Measurements from ENCODE around the gene LYRM7. TPM values are rescaled to one million over a fixed set of nuclear protein-coding genes. Genes with fewer than 3 reads are reported as not detected.

The LYRM7 gene
- polyA plus RNA-seq, 1 experiment: 4.3 TPM

DNA sequence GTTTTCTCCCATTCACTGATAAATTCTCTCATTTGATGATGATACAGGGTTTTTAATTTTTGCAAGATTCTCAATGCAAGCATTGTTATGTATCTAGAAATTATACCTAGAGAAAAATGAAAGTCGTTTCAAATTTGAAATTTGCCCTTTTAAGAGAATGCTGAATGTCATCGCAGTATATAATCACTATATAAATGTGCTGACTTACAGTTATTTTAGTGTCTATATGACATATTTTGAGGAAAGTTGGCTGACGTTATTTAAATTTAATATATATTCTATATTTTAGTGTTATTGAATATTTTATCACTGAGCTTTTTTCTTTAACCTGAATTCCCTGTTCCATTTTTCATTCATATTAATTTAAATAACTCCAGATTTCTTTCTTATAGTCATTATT, 29.8 kb downstream of the LYRM7 start:
- POLR2A ChIA-PET: no interaction called here
- Histone ChIP-seq H3K9me3 (ENCODE audit: control insufficient read depth, insufficient read depth, low read length) (no peaks in the 10 kb centered on the region), H3K27ac (ENCODE audit: low read depth, low read length) (no peak overlapping the region), H3K27me3 (ENCODE audit: control insufficient read depth, insufficient read depth, low read length) (no peaks in the 10 kb centered on the region), H3K4me3 (ENCODE audit: low read depth, low read length) (no peak overlapping the region)
- TF ChIP-seq, protein P1, sequence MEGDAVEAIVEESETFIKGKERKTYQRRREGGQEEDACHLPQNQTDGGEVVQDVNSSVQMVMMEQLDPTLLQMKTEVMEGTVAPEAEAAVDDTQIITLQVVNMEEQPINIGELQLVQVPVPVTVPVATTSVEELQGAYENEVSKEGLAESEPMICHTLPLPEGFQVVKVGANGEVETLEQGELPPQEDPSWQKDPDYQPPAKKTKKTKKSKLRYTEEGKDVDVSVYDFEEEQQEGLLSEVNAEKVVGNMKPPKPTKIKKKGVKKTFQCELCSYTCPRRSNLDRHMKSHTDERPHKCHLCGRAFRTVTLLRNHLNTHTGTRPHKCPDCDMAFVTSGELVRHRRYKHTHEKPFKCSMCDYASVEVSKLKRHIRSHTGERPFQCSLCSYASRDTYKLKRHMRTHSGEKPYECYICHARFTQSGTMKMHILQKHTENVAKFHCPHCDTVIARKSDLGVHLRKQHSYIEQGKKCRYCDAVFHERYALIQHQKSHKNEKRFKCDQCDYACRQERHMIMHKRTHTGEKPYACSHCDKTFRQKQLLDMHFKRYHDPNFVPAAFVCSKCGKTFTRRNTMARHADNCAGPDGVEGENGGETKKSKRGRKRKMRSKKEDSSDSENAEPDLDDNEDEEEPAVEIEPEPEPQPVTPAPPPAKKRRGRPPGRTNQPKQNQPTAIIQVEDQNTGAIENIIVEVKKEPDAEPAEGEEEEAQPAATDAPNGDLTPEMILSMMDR (IDR thresholded peaks at IDR 0.05; ENCODE audit: low read depth, low read length): no peak
- CTCF ChIA-PET: no interaction called here
- no peak for DNase-seq (ENCODE audit: low read depth, low spot score)

DNA sequence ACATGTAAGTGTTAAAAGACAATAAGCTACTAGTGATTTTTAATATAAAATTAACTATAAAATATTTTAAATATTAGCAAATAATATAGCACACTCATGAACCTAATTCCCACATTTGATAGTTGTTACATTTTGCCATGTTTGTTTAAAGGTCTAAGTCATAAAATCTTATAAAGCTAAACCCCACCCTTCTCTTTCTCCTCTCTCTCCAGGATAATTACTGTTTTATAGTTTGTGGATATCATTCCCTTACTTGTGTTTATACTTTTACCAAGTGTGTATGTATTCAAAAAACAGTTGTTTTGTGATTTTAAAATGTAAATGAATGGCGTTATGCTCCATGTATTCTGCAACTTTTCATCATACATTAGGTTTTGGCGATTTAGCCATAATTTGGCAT, 34.2 kb downstream of the LYRM7 start:
- ChIA-PET POLR2A (no interaction called here), CTCF (no interaction called here)
- no peak overlapping the region for H3K4me3 ChIP-seq (ENCODE audit: low read depth, low read length)
- DNase-seq (ENCODE audit: low read depth, low spot score): no peak
- TF ChIP-seq, protein P1 (IDR thresholded peaks at IDR 0.05; ENCODE audit: low read depth, low read length): no peak
- no peaks in the 10 kb centered on the region for H3K9me3 ChIP-seq (ENCODE audit: control insufficient read depth, insufficient read depth, low read length)
- H3K27ac ChIP-seq (ENCODE audit: low read depth, low read length): no peak overlapping the region
- H3K27me3 ChIP-seq (ENCODE audit: control insufficient read depth, insufficient read depth, low read length): no peaks in the 10 kb centered on the region

DNA sequence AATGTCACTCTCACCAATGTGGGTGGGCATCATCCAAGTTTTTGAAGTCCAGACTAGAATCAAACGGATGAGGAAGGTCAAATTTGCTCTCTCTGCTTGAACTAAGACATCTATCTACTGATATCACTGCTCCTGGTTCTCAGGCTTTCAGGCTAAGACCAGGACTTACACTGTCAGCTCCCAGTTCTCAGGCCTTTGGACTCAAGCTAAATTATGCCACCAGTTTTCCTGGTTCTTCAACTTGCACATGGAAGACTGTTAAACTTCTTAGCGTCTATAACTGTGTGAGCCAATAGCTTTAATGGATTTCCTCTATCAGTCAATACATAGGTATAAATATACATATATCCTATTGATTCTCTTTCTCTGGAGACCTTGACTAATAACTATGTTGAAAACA, 35.3 kb downstream of the LYRM7 start:
- TF ChIP-seq, protein P1 (IDR thresholded peaks at IDR 0.05; ENCODE audit: low read depth, low read length): no peak
- Histone ChIP-seq H3K27ac (ENCODE audit: low read depth, low read length) (no peak overlapping the region), H3K27me3 (ENCODE audit: control insufficient read depth, insufficient read depth, low read length) (no peaks in the 10 kb centered on the region), H3K4me3 (ENCODE audit: low read depth, low read length) (no peak overlapping the region), H3K9me3 (ENCODE audit: control insufficient read depth, insufficient read depth, low read length) (no peaks in the 10 kb centered on the region)
- POLR2A ChIA-PET: no interaction called here
- DNase-seq (ENCODE audit: low read depth, low spot score): no peak
- CTCF ChIA-PET: no interaction called here

DNA sequence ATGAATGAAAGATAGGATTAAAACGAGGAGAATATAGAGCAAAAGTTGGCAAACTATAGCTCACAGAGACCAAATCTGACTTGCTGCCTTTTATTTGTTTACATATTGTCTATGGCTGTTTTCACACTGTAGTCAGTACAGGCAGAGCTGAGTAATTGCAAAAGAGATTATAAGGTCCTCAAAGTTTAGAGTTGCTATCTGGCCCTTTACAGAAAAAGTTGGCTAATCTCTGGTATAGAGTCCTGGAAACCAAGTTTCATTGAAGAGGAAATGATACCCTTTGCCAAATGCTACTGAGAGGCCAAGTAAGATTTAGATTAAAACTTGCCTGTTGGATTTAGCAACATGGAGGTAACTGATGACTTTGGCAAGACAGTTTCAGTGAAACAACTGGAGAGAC, 36.0 kb downstream of the LYRM7 start:
- ChIA-PET POLR2A (no interaction called here), CTCF (no interaction called here)
- no peak overlapping the region for H3K4me3 ChIP-seq (ENCODE audit: low read depth, low read length)
- no peak overlapping the region for H3K27ac ChIP-seq (ENCODE audit: low read depth, low read length)
- no peak for DNase-seq (ENCODE audit: low read depth, low spot score)
- H3K27me3 ChIP-seq (ENCODE audit: control insufficient read depth, insufficient read depth, low read length): no peaks in the 10 kb centered on the region
- TF ChIP-seq, protein P1 (IDR thresholded peaks at IDR 0.05; ENCODE audit: low read depth, low read length): no peak
- H3K9me3 ChIP-seq (ENCODE audit: control insufficient read depth, insufficient read depth, low read length): no peaks in the 10 kb centered on the region

DNA sequence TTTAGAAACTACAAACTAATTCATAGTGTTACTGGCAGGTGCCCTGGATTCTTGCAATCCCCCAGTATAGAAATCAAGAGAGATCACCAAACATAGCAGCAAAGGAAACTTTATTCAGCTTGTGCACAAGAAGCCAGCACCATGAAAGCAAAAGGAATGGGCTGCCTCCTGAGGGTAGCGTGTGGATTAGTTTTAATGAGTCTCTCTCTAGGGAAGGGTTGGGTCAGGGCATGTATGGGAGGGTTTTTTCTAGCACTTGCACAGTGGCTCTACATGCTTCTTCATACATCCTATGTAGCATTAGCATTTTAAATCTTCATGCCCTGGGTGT, 38.4 kb downstream of the LYRM7 start:
- Histone ChIP-seq H3K9me3 (ENCODE audit: control insufficient read depth, insufficient read depth, low read length) (no peaks in the 10 kb centered on the region), H3K4me3 (ENCODE audit: low read depth, low read length) (no peak overlapping the region), H3K27ac (ENCODE audit: low read depth, low read length) (no peak overlapping the region), H3K27me3 (ENCODE audit: control insufficient read depth, insufficient read depth, low read length) (no peaks in the 10 kb centered on the region)
- ChIA-PET CTCF (interaction anchor here (0.6 kb wide), 1 partner anchor 55 kb away, joined by 3 read pairs; no protein-coding TSS in a partner anchor), POLR2A (no interaction called here)
- TF ChIP-seq, protein P1 (IDR thresholded peaks at IDR 0.05; ENCODE audit: low read depth, low read length): no peak
- no peak for DNase-seq (ENCODE audit: low read depth, low spot score)
